ENCODE measurements around the gene ADAMTSL5. TPM values are rescaled to one million over a fixed set of nuclear protein-coding genes. Genes with fewer than 3 reads are reported as not detected.

ADAMTSL5 gene
- total RNA-seq, 1 experiment from 2014 or later: 0.86 TPM

- H3K36me3 ChIP-seq (ENCODE audit: insufficient read depth, low read length, poor library complexity, severe bottlenecking): no peaks in the 10 kb centered on the region
- H3K27ac ChIP-seq (ENCODE audit: low read depth, low read length, poor library complexity, severe bottlenecking): no peak overlapping the region
- no peak for DNase-seq (ENCODE audit: low spot score)
- POLR2A ChIA-PET (ENCODE audit: low non-redundant PET): no interaction called here
- intact Hi-C loops (cut with micrococcal nuclease; ENCODE audit: unreplicated experiment): no loop called here
- H3K27me3 ChIP-seq (replicated peaks; ENCODE audit: insufficient read depth, low read depth, low read length, poor library complexity): peaks cover 28% of the 10 kb centered on the region
- CTCF ChIA-PET: interaction anchor here (0.5 kb wide), 1 partner anchor 1055 kb away, joined by 5 read pairs; no protein-coding TSS in a partner anchor
- no TSS peak for BruUV-seq (replicated peaks)
- H3K4me1 ChIP-seq (ENCODE audit: insufficient read depth, low read length, poor library complexity, severe bottlenecking): peaks cover 4% of the 10 kb centered on the region
- TF ChIP-seq EZH2 (IDR thresholded peaks at IDR 0.05; ENCODE audit: borderline replicate concordance, low read depth, low read length, poor library complexity, severe bottlenecking): no peak
- TF ChIP-seq CTCF (conservative IDR thresholded peaks at IDR 0.05; ENCODE audit: low read depth, low read length): no peak
- H3K4me3 ChIP-seq (ENCODE audit: low read depth, low read length, poor library complexity, severe bottlenecking): no peak overlapping the region
- no peaks in the 10 kb centered on the region for H3K9me3 ChIP-seq (ENCODE audit: low read depth, low read length, poor library complexity, severe bottlenecking)
Measured at GRCh38 chr19:1526066-1526778, 13.4 kb upstream of the ADAMTSL5 start.

- no peak for DNase-seq (ENCODE audit: low spot score)
- no peaks in the 10 kb centered on the region for H3K36me3 ChIP-seq (ENCODE audit: insufficient read depth, low read length, poor library complexity, severe bottlenecking)
- peaks cover 28% of the 10 kb centered on the region for H3K27me3 ChIP-seq (replicated peaks; ENCODE audit: insufficient read depth, low read depth, low read length, poor library complexity)
- TF ChIP-seq EZH2 (IDR thresholded peaks at IDR 0.05; ENCODE audit: borderline replicate concordance, low read depth, low read length, poor library complexity, severe bottlenecking): no peak
- no peak for TF ChIP-seq CTCF (conservative IDR thresholded peaks at IDR 0.05; ENCODE audit: low read depth, low read length)
- CTCF ChIA-PET: interaction anchor here (0.5 kb wide), 1 partner anchor 1056 kb away, joined by 5 read pairs; no protein-coding TSS in a partner anchor
- POLR2A ChIA-PET (ENCODE audit: low non-redundant PET): no interaction called here
- peaks cover 4% of the 10 kb centered on the region for H3K4me1 ChIP-seq (ENCODE audit: insufficient read depth, low read length, poor library complexity, severe bottlenecking)
- intact Hi-C loops (cut with micrococcal nuclease; ENCODE audit: unreplicated experiment): no loop called here
- no peak overlapping the region for H3K27ac ChIP-seq (ENCODE audit: low read depth, low read length, poor library complexity, severe bottlenecking)
- no peak overlapping the region for H3K4me3 ChIP-seq (ENCODE audit: low read depth, low read length, poor library complexity, severe bottlenecking)
- BruUV-seq (replicated peaks): no TSS peak
- H3K9me3 ChIP-seq (ENCODE audit: low read depth, low read length, poor library complexity, severe bottlenecking): no peaks in the 10 kb centered on the region
Measured at GRCh38 chr19:1525343-1525742, 12.5 kb upstream of the ADAMTSL5 start.

GRCh38 chr19:1524972-1525325 is 12.1 kb upstream of the ADAMTSL5 start:
- Histone ChIP-seq H3K36me3 (ENCODE audit: insufficient read depth, low read length, poor library complexity, severe bottlenecking) (no peaks in the 10 kb centered on the region), H3K27me3 (replicated peaks; ENCODE audit: insufficient read depth, low read depth, low read length, poor library complexity) (peaks cover 28% of the 10 kb centered on the region), H3K27ac (ENCODE audit: low read depth, low read length, poor library complexity, severe bottlenecking) (no peak overlapping the region), H3K4me1 (ENCODE audit: insufficient read depth, low read length, poor library complexity, severe bottlenecking) (peaks cover 4% of the 10 kb centered on the region), H3K9me3 (ENCODE audit: low read depth, low read length, poor library complexity, severe bottlenecking) (no peaks in the 10 kb centered on the region), H3K4me3 (ENCODE audit: low read depth, low read length, poor library complexity, severe bottlenecking) (no peak overlapping the region)
- ChIA-PET POLR2A (ENCODE audit: low non-redundant PET) (no interaction called here), CTCF (no interaction called here)
- DNase-seq (ENCODE audit: low spot score): no peak
- BruUV-seq (replicated peaks): no TSS peak
- intact Hi-C loops (cut with micrococcal nuclease; ENCODE audit: unreplicated experiment): no loop called here
- TF ChIP-seq CTCF (conservative IDR thresholded peaks at IDR 0.05; ENCODE audit: low read depth, low read length) (no peak), EZH2 (IDR thresholded peaks at IDR 0.05; ENCODE audit: borderline replicate concordance, low read depth, low read length, poor library complexity, severe bottlenecking) (no peak)

Data from A673 (cell line).